ENCODE data around the gene PRDX6. TPM values are rescaled to one million over a fixed set of nuclear protein-coding genes. Genes with fewer than 3 reads are reported as not detected.

The PRDX6 gene
- total RNA-seq, 1 donor from 2014 or later = 520 TPM

DNA sequence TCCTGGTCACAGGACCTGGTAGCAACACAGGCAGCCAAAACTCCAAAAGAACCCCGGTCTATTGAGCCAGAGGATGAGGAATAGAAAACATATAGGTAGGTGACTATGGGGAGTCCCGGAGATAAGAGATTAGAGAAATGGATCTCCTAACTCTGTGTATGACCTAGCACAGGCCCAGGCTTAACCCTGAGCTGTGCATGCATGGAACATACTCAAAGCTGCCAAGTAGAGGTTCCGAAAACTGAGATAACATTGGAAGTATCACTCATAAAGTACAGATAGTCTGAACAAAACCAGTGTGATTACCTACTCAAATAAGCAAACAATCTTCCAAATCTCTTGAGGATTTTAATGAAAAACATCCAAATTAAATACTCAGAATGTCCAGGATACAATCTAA lies 31.5 kb upstream of the PRDX6 start:
- Histone ChIP-seq H3K27me3 (ENCODE audit: insufficient read depth, low read length) (no peaks in the 10 kb centered on the region), H3K9ac (ENCODE audit: low read length) (no peak overlapping the region), H3K79me2 (ENCODE audit: insufficient read depth, low read length) (no peaks in the 10 kb centered on the region), H4K20me1 (ENCODE audit: insufficient read depth, low read length) (no peaks in the 10 kb centered on the region), H3K36me3 (ENCODE audit: insufficient read depth, low read length) (no peaks in the 10 kb centered on the region), H3K4me3 (ENCODE audit: insufficient read depth, low read depth, low read length) (no peak overlapping the region), H3K9me3 (ENCODE audit: insufficient read depth, low read depth, low read length) (no peaks in the 10 kb centered on the region), H3K27ac (ENCODE audit: low read depth, low read length) (no peak overlapping the region), H3K4me2 (ENCODE audit: low read length) (no peak overlapping the region), H2AFZ (ENCODE audit: low read depth, low read length) (no peak overlapping the region), H3K4me1 (ENCODE audit: insufficient read depth, low read length) (no peaks in the 10 kb centered on the region)
- Mint-ChIP-seq H3K4me1 (ENCODE audit: low read depth, unreplicated experiment) (peaks cover 20% of the 10 kb centered on the region), H3K4me3 (ENCODE audit: unreplicated experiment) (no peak overlapping the region), H3K27me3 (ENCODE audit: low read depth, unreplicated experiment) (no peaks in the 10 kb centered on the region), H3K9me3 (ENCODE audit: unreplicated experiment) (peaks cover 17% of the 10 kb centered on the region), H3K27ac (ENCODE audit: unreplicated experiment) (no peak overlapping the region), H3K36me3 (ENCODE audit: low read depth, unreplicated experiment) (peaks cover 19% of the 10 kb centered on the region)
- no peak for DNase-seq (ENCODE audit: low read depth)
- no peak for FAIRE-seq
- TF ChIP-seq, protein P1, sequence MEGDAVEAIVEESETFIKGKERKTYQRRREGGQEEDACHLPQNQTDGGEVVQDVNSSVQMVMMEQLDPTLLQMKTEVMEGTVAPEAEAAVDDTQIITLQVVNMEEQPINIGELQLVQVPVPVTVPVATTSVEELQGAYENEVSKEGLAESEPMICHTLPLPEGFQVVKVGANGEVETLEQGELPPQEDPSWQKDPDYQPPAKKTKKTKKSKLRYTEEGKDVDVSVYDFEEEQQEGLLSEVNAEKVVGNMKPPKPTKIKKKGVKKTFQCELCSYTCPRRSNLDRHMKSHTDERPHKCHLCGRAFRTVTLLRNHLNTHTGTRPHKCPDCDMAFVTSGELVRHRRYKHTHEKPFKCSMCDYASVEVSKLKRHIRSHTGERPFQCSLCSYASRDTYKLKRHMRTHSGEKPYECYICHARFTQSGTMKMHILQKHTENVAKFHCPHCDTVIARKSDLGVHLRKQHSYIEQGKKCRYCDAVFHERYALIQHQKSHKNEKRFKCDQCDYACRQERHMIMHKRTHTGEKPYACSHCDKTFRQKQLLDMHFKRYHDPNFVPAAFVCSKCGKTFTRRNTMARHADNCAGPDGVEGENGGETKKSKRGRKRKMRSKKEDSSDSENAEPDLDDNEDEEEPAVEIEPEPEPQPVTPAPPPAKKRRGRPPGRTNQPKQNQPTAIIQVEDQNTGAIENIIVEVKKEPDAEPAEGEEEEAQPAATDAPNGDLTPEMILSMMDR (IDR thresholded peaks at IDR 0.05; ENCODE audit: insufficient read depth, low read depth, low read length) = no peak
- TF ChIP-seq EZH2 (IDR thresholded peaks at IDR 0.05; ENCODE audit: insufficient read depth, low read length) = no peak

DNA sequence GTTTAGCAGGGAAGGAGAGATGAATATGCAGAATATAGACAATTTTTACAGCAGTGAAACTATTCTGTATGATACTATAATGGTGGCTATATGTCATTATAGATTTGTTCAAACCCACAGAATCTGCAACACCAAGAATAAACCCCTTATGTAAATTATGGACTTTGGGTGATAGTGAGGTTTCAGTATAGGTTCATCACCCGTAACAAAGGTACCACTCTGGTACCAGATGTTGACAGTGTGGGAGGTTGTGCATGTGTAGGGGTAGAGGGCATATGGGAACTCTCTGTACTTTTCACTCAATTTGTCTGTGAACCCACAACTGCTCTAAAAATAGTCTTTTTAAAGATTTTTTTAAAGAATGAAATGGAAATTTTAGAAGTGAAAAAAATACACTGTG lies 29.9 kb upstream of the PRDX6 start:
- H4K20me1 ChIP-seq (ENCODE audit: insufficient read depth, low read length) = no peaks in the 10 kb centered on the region
- H3K27me3 Mint-ChIP-seq (ENCODE audit: low read depth, unreplicated experiment) = no peaks in the 10 kb centered on the region
- no peak for TF ChIP-seq EZH2 (IDR thresholded peaks at IDR 0.05; ENCODE audit: insufficient read depth, low read length)
- TF ChIP-seq, protein P1 (IDR thresholded peaks at IDR 0.05; ENCODE audit: insufficient read depth, low read depth, low read length) = no peak
- H3K4me2 ChIP-seq (ENCODE audit: low read length) = no peak overlapping the region
- no peak overlapping the region for H3K4me3 ChIP-seq (ENCODE audit: insufficient read depth, low read depth, low read length)
- no peaks in the 10 kb centered on the region for H3K4me1 ChIP-seq (ENCODE audit: insufficient read depth, low read length)
- no peak for FAIRE-seq
- no peaks in the 10 kb centered on the region for H3K9me3 ChIP-seq (ENCODE audit: insufficient read depth, low read depth, low read length)
- H2AFZ ChIP-seq (ENCODE audit: low read depth, low read length) = no peak overlapping the region
- H3K9me3 Mint-ChIP-seq (ENCODE audit: unreplicated experiment) = peaks cover 17% of the 10 kb centered on the region
- peaks cover 15% of the 10 kb centered on the region for H3K36me3 Mint-ChIP-seq (ENCODE audit: low read depth, unreplicated experiment)
- H3K4me3 Mint-ChIP-seq (ENCODE audit: unreplicated experiment) = no peak overlapping the region
- no peak overlapping the region for H3K27ac Mint-ChIP-seq (ENCODE audit: unreplicated experiment)
- no peaks in the 10 kb centered on the region for H3K27me3 ChIP-seq (ENCODE audit: insufficient read depth, low read length)
- H3K27ac ChIP-seq (ENCODE audit: low read depth, low read length) = no peak overlapping the region
- H3K36me3 ChIP-seq (ENCODE audit: insufficient read depth, low read length) = no peaks in the 10 kb centered on the region
- H3K9ac ChIP-seq (ENCODE audit: low read length) = no peak overlapping the region
- no peak for DNase-seq (ENCODE audit: low read depth)
- H3K4me1 Mint-ChIP-seq (ENCODE audit: low read depth, unreplicated experiment) = peaks cover 20% of the 10 kb centered on the region
- no peaks in the 10 kb centered on the region for H3K79me2 ChIP-seq (ENCODE audit: insufficient read depth, low read length)

DNA sequence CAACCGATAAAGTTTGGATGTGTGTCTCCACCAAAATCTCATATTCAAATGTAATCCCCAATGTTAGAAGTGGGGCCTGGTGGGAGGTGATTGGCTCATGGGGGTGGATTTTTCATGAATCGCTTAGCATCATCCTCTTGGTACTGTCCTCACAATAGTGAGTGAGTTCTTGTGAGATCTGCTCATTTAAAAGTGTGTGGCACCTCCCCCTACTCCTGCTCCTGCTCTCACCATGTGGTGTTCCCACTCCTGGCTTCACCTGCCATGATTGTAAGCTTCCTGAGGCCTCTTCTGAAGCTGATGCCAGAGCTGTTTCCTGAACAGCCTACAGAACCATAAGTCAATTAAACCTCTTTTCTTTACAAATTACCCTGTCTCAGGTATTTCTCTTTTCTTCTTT lies 28.2 kb upstream of the PRDX6 start:
- Mint-ChIP-seq H3K4me3 (ENCODE audit: unreplicated experiment) (no peak overlapping the region), H3K9me3 (ENCODE audit: unreplicated experiment) (peaks cover 17% of the 10 kb centered on the region), H3K27me3 (ENCODE audit: low read depth, unreplicated experiment) (no peaks in the 10 kb centered on the region), H3K4me1 (ENCODE audit: low read depth, unreplicated experiment) (peaks cover 18% of the 10 kb centered on the region), H3K36me3 (ENCODE audit: low read depth, unreplicated experiment) (peaks cover 14% of the 10 kb centered on the region), H3K27ac (ENCODE audit: unreplicated experiment) (no peak overlapping the region)
- Histone ChIP-seq H3K36me3 (ENCODE audit: insufficient read depth, low read length) (no peaks in the 10 kb centered on the region), H3K27ac (ENCODE audit: low read depth, low read length) (no peak overlapping the region), H3K27me3 (ENCODE audit: insufficient read depth, low read length) (no peaks in the 10 kb centered on the region), H3K9me3 (ENCODE audit: insufficient read depth, low read depth, low read length) (no peaks in the 10 kb centered on the region), H3K4me1 (ENCODE audit: insufficient read depth, low read length) (peaks cover 3% of the 10 kb centered on the region), H2AFZ (ENCODE audit: low read depth, low read length) (no peak overlapping the region), H3K79me2 (ENCODE audit: insufficient read depth, low read length) (no peaks in the 10 kb centered on the region), H3K9ac (ENCODE audit: low read length) (no peak overlapping the region), H3K4me3 (ENCODE audit: insufficient read depth, low read depth, low read length) (no peak overlapping the region), H3K4me2 (ENCODE audit: low read length) (no peak overlapping the region), H4K20me1 (ENCODE audit: insufficient read depth, low read length) (no peaks in the 10 kb centered on the region)
- FAIRE-seq (no peak), DNase-seq (ENCODE audit: low read depth) (no peak)
- no peak for TF ChIP-seq EZH2 (IDR thresholded peaks at IDR 0.05; ENCODE audit: insufficient read depth, low read length)
- TF ChIP-seq, protein P1 (IDR thresholded peaks at IDR 0.05; ENCODE audit: insufficient read depth, low read depth, low read length) = no peak

Measured in astrocyte (in vitro differentiated cells and primary cell).